Fibroblast of lung (primary cell): ENCODE results near the gene C1orf116.

Source experiments
- EZH2 ChIP-seq: IDR thresholded peaks from 2 replicates; pipeline ENCODE4 v1.5.1; 2012; ENCODE audit warnings: low read length, control low read depth, mild to moderate bottlenecking; ENCODE audit errors: missing control alignments
- TF ChIP-seq, protein P1 (sequence below), 2 donors: IDR thresholded peaks in 1 of 2; conservative IDR thresholded peaks in 1 of 2; 1 replicate in 1 of 2; 2 replicates in 1 of 2; pipeline ENCODE4 v1.5.1; 2011 to 2012; ENCODE audit warnings: low read length in 2 of 2, control low read depth in 1 of 2, inconsistent platforms in 1 of 2, low read depth in 1 of 2, mild to moderate bottlenecking in 1 of 2

DNA sequence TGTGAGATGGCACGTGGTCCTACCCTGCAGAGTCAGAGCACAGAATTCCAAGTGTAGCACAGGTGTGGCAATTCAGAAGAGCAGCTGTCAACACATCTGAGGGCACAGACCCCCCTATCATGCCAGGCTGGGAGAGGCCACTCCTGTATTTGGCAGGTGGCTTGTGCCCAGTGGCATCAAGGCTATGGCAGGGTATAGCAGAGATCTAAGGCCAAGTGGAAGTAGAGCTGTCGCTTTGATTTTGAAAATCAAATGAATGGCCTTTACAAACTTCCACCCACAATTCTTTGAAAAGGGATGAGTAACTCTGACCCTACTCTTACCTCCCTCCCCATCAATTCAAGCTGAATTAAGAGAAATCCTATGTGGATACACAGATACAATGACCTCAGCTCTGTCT, 13.4 kb downstream of the C1orf116 start:
- TF ChIP-seq, protein P1, sequence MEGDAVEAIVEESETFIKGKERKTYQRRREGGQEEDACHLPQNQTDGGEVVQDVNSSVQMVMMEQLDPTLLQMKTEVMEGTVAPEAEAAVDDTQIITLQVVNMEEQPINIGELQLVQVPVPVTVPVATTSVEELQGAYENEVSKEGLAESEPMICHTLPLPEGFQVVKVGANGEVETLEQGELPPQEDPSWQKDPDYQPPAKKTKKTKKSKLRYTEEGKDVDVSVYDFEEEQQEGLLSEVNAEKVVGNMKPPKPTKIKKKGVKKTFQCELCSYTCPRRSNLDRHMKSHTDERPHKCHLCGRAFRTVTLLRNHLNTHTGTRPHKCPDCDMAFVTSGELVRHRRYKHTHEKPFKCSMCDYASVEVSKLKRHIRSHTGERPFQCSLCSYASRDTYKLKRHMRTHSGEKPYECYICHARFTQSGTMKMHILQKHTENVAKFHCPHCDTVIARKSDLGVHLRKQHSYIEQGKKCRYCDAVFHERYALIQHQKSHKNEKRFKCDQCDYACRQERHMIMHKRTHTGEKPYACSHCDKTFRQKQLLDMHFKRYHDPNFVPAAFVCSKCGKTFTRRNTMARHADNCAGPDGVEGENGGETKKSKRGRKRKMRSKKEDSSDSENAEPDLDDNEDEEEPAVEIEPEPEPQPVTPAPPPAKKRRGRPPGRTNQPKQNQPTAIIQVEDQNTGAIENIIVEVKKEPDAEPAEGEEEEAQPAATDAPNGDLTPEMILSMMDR (conservative IDR thresholded peaks at IDR 0.05 in 1 of 2, IDR thresholded peaks at IDR 0.05 in 1 of 2; ENCODE audit: low read depth in 1 of 2, low read length in 2 of 2), result no peak
- no peak for TF ChIP-seq EZH2
